GM12875 (cell line): Measurements from ENCODE around the gene GRK5.

Experiments used
- H3K4me3 ChIP-seq: one replicate; pipeline ENCODE4 v1.5.1; 2011; ENCODE audit warnings: low read depth, low read length, control low read depth
- CTCF ChIP-seq: IDR thresholded peaks from 2 replicates; pipeline ENCODE4 v1.5.1; 2011; ENCODE audit warnings: low read depth, mild to moderate bottlenecking, control low read depth, inconsistent platforms, low read length, moderate library complexity, borderline replicate concordance; ENCODE audit not compliant: insufficient read depth

Gene GRK5

GRCh38 chr10:119316729-119317097, 109.3 kb downstream of the GRK5 start:
- TF ChIP-seq CTCF, result no peak
- no peak overlapping the region for H3K4me3 ChIP-seq

- TF ChIP-seq CTCF, result no peak
- no peak overlapping the region for H3K4me3 ChIP-seq
These were observed 111.2 kb downstream of the GRK5 start for GRCh38 chr10:119318411-119319160.

- TF ChIP-seq CTCF, result no peak
- H3K4me3 ChIP-seq, result no peak overlapping the region
These were observed 112.0 kb downstream of the GRK5 start for GRCh38 chr10:119319161-119319919.

GRCh38 chr10:119319920-119320258, 112.5 kb downstream of the GRK5 start:
- H3K4me3 ChIP-seq, result no peak overlapping the region
- TF ChIP-seq CTCF, result no peak

- no peak for TF ChIP-seq CTCF
- H3K4me3 ChIP-seq, result no peak overlapping the region
These were observed 113.6 kb downstream of the GRK5 start for GRCh38 chr10:119320981-119321380.

- TF ChIP-seq CTCF, result no peak
- no peak overlapping the region for H3K4me3 ChIP-seq
These were observed 116.0 kb downstream of the GRK5 start for GRCh38 chr10:119323085-119324016.

GRCh38 chr10:119325131-119325530, 117.8 kb downstream of the GRK5 start:
- TF ChIP-seq CTCF, result no peak
- H3K4me3 ChIP-seq, result no peak overlapping the region
